Muscle of back (tissue), 11 donors: ENCODE measurements around the gene NSD2. TPM values are rescaled to one million over a fixed set of nuclear protein-coding genes. Genes with fewer than 3 reads are reported as not detected.

ENCODE experiments used
- DNase-seq, 3 donors: peaks; one replicate each; pipeline versions ENCODE4 v3.0.0 to v3.0.0-alpha.2; 2013
- polyA plus RNA-seq, 10 donors: library from polyadenylated mRNA; unstranded; fragments of 120-200 nt; gene quantifications; one replicate each; pipeline ENCODE4 v1.2.1, GENCODE V29; 2013; ENCODE audit not compliant: insufficient read length in 10 of 10

The NSD2 gene
- polyA plus RNA-seq, 10 donors = 37.1 to 61.6 (median 49.4) TPM

GRCh38 chr4:1969928-1970723 is 98.9 kb downstream of the NSD2 start:
- DNase-seq = no peak

DNA sequence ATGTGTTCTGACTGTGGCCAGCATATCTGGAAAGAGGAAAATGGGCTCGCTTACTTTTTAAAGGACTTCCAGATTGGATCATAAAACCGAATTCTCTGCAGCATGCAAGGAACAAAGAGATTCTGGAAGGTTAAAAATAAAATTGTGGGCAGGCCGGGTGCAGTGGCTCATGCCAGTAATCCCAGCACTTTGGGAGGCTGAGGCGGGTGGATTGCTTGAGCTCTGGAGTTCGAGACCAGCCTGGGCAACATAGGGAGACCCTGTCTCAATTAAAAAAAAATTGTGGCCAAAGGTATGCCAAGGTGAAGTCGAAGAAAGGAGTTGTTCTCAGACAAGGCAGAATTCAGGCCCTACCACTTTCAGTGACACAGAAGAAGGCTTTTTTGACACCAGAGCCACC is 99.7 kb downstream of the NSD2 start:
- no peak for DNase-seq

GRCh38 chr4:1971456-1972200 is 100.4 kb downstream of the NSD2 start:
- DNase-seq = no peak

DNA sequence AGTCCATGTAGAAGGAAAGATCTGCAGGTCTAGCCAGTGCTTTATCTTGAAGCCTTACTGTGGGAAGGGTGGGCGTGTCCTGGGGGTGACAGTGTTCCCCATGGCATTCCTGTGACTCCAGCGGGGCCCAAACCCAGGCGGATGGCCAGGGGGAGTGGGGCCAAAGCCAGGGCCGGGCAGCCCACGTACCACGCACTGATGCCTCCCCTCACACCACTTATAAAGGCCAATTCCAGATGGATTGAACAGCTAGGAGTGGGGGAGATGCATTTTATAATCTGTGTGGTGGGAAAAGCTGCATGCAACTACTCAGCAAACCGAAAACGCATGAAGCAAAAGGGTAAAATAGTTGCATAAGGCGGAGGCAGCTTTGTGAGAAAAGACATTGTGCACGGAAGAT is 101.2 kb downstream of the NSD2 start:
- DNase-seq = no peak

DNA sequence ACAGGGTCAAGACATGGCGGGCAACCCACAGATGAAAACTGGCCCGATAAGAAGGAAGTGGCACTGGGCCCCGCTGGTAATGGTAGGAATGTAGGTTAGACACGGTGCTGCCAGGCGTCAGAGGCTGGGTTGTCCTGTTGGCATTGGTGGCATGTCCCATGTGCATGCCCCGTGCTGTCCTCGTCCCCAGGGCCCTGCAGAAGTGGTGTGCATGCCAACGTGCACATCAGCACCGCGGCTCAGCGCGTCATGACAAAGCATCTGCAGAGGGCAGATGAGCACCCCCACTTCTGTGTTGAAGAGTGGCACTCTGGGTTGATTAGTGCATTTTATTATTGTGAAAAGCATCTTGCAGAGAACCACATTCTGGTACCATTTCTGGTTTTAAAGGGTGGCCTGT is 102.0 kb downstream of the NSD2 start:
- no peak for DNase-seq

GRCh38 chr4:1973661-1974060 is 102.5 kb downstream of the NSD2 start:
- DNase-seq = no peak

DNA sequence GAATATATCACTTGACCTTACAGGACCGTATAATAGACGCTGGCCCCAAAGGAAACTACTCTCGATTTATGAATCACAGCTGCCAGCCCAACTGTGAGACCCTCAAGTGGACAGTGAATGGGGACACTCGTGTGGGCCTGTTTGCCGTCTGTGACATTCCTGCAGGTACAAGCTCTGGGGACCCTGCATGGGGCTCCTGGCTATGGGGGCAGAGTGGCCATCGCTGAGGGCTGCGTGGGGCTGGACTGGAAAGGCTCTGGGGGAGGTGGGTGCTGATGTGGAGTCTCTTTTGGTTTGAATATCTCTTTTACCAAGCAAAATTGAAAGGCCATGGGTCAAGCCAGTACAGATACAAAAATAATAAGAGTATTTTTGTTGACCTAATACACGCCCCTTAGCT is 103.6 kb downstream of the NSD2 start:
- DNase-seq = no peak

- DNase-seq = no peak
Observed at GRCh38 chr4:1975391-1975801, 104.2 kb downstream of the NSD2 start.

- no peak for DNase-seq
Observed at GRCh38 chr4:1975880-1976279, 104.7 kb downstream of the NSD2 start.

DNA sequence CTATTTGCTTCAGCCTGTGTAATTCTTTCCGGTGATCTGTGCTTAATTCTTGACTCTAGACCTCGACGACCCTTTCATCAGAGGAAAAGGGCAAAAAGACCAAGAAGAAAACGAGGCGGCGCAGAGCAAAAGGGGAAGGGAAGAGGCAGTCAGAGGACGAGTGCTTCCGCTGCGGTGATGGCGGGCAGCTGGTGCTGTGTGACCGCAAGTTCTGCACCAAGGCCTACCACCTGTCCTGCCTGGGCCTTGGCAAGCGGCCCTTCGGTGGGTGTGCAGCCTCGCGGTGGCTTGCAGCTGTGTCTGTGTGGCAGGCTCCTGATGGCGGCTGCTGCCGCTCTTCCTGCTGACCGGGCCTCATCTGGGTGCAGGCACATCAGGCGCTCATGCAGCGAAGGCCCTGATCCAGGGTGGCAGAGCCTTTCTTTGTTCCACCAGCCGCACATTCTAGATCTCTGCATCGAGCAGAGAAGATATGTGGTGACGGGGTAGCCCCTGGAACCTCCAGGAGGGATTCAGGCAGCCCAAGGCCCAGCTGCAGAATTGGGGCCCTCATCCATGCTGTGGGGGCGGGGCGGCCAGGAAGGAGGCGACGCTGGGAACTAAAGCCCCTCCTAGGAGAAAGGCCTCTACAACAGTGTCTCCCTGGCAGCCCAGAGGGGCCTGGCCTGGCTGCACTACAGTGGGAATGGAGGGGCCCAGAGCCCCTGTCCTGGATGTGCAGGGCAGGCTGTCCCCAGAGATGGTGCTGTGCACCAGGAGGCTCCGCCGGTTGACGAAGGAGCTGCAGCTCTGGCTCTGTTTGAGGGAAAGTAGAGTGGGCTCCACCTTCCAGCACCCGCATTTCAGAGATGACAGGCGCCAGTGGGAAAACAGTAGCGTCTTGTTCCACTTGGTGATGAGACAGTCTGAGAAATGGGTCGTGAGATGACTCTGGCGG is 105.5 kb downstream of the NSD2 start:
- peak; percentile 32 to 46 (median 39) for DNase-seq

GRCh38 chr4:1978226-1978625 is 107.0 kb downstream of the NSD2 start:
- no peak for DNase-seq

DNA sequence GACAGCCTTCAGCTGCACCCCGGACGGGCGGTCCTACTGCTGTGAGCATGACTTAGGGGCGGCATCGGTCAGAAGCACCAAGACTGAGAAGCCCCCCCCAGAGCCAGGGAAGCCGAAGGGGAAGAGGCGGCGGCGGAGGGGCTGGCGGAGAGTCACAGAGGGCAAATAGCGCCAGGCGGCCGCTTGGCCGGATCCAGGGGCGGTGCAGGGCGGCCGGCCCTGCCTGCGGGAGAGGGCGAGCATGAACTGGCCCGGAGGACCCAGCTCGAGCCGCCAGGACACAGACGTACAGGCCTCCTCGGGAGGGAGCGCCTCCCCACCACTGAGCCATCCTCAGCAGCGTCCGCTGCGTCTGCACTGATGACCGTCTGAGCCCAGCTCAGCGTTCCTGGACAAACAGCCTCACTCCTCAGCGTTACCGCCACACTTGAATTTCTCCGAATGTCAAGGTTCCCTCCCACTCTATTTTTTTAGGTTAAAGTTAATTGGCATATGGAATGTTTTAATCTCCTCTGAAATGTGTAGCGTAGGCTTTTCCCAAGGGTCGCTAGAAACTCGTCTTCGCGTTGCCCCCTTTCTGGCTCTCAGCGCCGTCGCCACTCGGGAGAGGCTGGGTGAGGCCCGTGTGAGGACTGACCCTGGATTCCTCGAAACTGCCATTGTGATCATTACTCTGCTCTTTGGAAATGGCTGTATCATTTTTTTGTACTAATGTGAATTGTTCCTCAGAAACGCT is 107.7 kb downstream of the NSD2 start:
- DNase-seq = no peak

DNA sequence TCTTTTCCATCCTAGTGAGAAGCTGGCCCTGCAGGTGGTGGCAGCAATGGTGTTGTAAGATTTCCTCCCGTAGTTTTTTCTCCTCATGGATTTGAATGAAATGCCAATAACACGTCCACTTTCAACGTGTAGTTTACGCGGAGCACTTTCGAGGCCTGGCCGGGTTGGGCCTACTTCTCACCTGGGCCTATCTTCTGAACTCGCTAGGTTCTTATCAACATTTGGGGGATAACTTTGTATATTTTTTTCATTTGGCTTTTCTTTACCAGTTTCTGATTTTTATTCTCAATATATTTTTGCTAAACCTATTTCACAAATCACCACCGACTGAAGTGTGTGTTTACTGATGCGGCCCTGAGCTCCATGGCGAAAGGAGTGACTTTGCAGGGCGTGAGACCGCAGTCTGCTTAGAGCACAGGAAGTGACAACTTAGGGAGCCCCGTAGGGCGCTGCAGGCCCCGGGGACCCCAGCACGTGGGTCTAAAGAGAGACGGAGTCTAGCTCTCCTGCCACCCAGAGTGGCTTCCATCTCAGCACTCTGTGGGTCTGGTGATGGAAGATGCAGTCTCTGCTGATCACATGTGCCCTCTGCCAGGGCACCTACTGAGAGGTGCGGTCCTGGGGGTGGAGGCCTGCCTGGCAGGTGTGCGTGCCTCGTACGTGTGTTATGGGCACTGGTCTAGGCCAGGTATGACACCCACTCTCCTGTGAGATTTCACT is 108.4 kb downstream of the NSD2 start:
- no peak for DNase-seq

DNA sequence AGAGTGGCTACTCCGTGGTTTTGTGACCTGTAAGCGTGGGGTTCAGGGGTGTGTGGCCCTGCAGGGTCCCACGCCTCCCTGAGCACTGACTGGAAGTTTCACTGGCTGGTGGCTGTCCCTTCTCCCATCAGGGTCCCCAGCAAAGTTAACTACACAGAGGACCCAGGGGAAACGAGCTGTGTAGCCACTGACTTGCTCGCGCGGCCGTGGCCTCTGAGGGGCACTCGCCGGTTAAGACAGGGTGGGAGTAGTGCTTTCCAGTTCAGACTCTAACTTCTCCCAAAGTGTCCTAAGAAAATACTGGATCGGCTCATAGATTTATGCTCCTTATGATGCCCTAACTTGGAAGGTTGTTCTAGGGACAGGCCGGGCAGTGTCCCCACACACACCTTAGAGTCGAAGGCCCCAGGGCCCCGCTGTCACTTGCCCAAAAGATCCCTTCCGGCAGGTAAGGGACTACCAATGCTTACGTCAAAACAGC is 109.4 kb downstream of the NSD2 start:
- DNase-seq = no peak

- DNase-seq = no peak
Observed at GRCh38 chr4:1981251-1982058, 110.3 kb downstream of the NSD2 start.

DNA sequence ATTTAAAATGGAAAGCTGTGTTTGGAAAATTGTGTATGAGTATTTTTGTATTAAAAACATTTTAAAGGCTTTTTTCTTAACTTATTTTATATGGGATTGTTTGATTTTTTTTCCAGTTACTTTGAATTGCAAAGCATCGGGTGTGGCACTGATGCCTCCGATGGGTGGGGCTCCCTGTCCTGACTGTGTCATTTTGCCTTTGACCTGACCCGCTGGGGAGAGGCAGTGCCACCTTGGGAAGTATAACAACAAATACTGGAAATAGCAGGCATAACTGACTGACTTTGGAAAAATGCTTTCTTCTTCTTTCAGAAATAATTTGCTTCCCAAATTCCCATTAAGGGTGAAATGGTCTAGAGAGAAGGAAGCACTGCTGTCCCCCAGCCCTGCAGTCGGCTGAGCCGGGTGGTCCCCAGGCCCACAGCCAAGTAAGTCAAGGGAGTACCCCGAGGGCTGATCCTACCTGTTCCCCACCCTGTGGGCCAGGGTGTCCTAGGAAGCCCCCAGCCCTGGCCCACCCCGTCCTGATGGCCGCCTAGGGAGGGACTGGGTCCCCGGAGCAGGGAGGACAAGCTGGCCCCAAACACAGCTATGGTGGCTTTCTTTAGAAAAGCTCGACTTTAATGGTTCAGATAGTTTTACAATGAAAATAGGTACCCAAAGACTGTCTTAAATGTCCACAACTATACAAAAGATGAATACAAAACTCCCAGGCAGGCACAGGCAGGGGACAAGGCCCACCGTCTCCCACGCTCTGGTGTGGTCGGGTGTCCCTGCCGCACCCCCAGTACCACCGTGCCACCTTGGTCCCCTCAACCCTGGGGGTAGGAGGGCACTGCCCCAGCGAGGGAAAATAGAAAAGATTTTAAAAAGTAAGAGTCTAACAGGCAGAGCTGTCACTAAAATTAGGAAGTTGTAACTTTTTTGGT is 111.2 kb downstream of the NSD2 start:
- no peak for DNase-seq

- DNase-seq = no peak
Observed at GRCh38 chr4:1983053-1983845, 112.1 kb downstream of the NSD2 start.
